Mucosa of rectum (tissue), 2 donors: ENCODE measurements around the gene KRT6B.

Source experiments
- H3K27ac ChIP-seq, 2 donors: one replicate each; pipeline ENCODE4 v1.7.0; 2013; ENCODE audit warnings: inconsistent platforms in 2 of 2, low read depth in 2 of 2, low read length in 2 of 2
- H3K27me3 ChIP-seq, 2 donors: one replicate each; pipeline ENCODE4 v1.7.0; 2013; ENCODE audit warnings: low read length in 2 of 2; ENCODE audit not compliant: control insufficient read depth in 2 of 2, insufficient read depth in 2 of 2
- H3K36me3 ChIP-seq, 2 donors: one replicate each; pipeline ENCODE4 v1.7.0; 2013; ENCODE audit warnings: low read length in 2 of 2; ENCODE audit not compliant: control insufficient read depth in 2 of 2, insufficient read depth in 2 of 2
- H3K4me1 ChIP-seq, 2 donors: one replicate each; pipeline ENCODE4 v1.7.0; 2013; ENCODE audit warnings: low read length in 2 of 2, mild to moderate bottlenecking in 1 of 2; ENCODE audit not compliant: control insufficient read depth in 2 of 2, insufficient read depth in 2 of 2
- H3K4me3 ChIP-seq, 2 donors: one replicate each; pipeline ENCODE4 v1.7.0; 2013; ENCODE audit warnings: low read length in 2 of 2
- H3K9ac ChIP-seq, 2 donors: one replicate each; pipeline ENCODE4 v1.7.0; 2013; ENCODE audit warnings: low read length in 2 of 2, low read depth in 1 of 2, mild to moderate bottlenecking in 1 of 2
- H3K9me3 ChIP-seq, 2 donors: one replicate each; pipeline ENCODE4 v1.7.0; 2013; ENCODE audit warnings: low read length in 2 of 2; ENCODE audit not compliant: control insufficient read depth in 2 of 2
- donor health status: healthy.
- donor health status: Normal muscosa, but diverticular disease.

The KRT6B gene

GRCh38 chr12:52403561-52403960 is 48.4 kb downstream of the KRT6B start:
- Histone ChIP-seq H3K9me3 (no peaks in the 10 kb centered on the region), H3K4me3 (no peak overlapping the region), H3K27me3 (no peaks in the 10 kb centered on the region), H3K4me1 (no peaks in the 10 kb centered on the region), H3K27ac (no peak overlapping the region), H3K9ac (no peak overlapping the region), H3K36me3 (no peaks in the 10 kb centered on the region)

GRCh38 chr12:52402873-52403540 is 48.9 kb downstream of the KRT6B start:
- no peaks in the 10 kb centered on the region for H3K27me3 ChIP-seq
- no peak overlapping the region for H3K4me3 ChIP-seq
- no peaks in the 10 kb centered on the region for H3K9me3 ChIP-seq
- no peak overlapping the region for H3K9ac ChIP-seq
- H3K27ac ChIP-seq = no peak overlapping the region
- H3K36me3 ChIP-seq = no peaks in the 10 kb centered on the region
- no peaks in the 10 kb centered on the region for H3K4me1 ChIP-seq

- Histone ChIP-seq H3K27ac (no peak overlapping the region), H3K9ac (no peak overlapping the region), H3K36me3 (no peaks in the 10 kb centered on the region), H3K4me3 (no peak overlapping the region), H3K27me3 (no peaks in the 10 kb centered on the region), H3K9me3 (no peaks in the 10 kb centered on the region), H3K4me1 (no peaks in the 10 kb centered on the region)
Observed at GRCh38 chr12:52402377-52402776, 49.6 kb downstream of the KRT6B start.

GRCh38 chr12:52401926-52402325 is 50.0 kb downstream of the KRT6B start:
- Histone ChIP-seq H3K27me3 (no peaks in the 10 kb centered on the region), H3K4me1 (no peaks in the 10 kb centered on the region), H3K9ac (no peak overlapping the region), H3K9me3 (no peaks in the 10 kb centered on the region), H3K27ac (no peak overlapping the region), H3K36me3 (no peaks in the 10 kb centered on the region), H3K4me3 (no peak overlapping the region)

GRCh38 chr12:52401526-52401925 is 50.4 kb downstream of the KRT6B start:
- Histone ChIP-seq H3K4me3 (no peak overlapping the region), H3K9me3 (no peaks in the 10 kb centered on the region), H3K9ac (no peak overlapping the region), H3K27me3 (no peaks in the 10 kb centered on the region), H3K36me3 (no peaks in the 10 kb centered on the region), H3K27ac (no peak overlapping the region), H3K4me1 (no peaks in the 10 kb centered on the region)

GRCh38 chr12:52400906-52401305 is 51.0 kb downstream of the KRT6B start:
- H3K36me3 ChIP-seq = no peaks in the 10 kb centered on the region
- H3K9ac ChIP-seq = no peak overlapping the region
- no peaks in the 10 kb centered on the region for H3K9me3 ChIP-seq
- no peaks in the 10 kb centered on the region for H3K4me1 ChIP-seq
- H3K27me3 ChIP-seq = no peaks in the 10 kb centered on the region
- H3K4me3 ChIP-seq = no peak overlapping the region
- no peak overlapping the region for H3K27ac ChIP-seq

GRCh38 chr12:52399756-52400155 is 52.2 kb downstream of the KRT6B start:
- Histone ChIP-seq H3K4me3 (no peak overlapping the region), H3K4me1 (no peaks in the 10 kb centered on the region), H3K9me3 (no peaks in the 10 kb centered on the region)

GRCh38 chr12:52398176-52398575 is 53.8 kb downstream of the KRT6B start:
- H3K9me3 ChIP-seq = no peaks in the 10 kb centered on the region
- no peak overlapping the region for H3K27ac ChIP-seq
- H3K27me3 ChIP-seq = no peaks in the 10 kb centered on the region
- no peaks in the 10 kb centered on the region for H3K4me1 ChIP-seq
- no peak overlapping the region for H3K9ac ChIP-seq
- H3K4me3 ChIP-seq = no peak overlapping the region
- H3K36me3 ChIP-seq = no peaks in the 10 kb centered on the region

More at GRCh38 chr12:52399756-52400155, 52.2 kb downstream of the KRT6B start:
- Histone ChIP-seq H3K27me3 (no peaks in the 10 kb centered on the region), H3K36me3 (no peaks in the 10 kb centered on the region), H3K9ac (no peak overlapping the region), H3K27ac (no peak overlapping the region)

GRCh38 chr12:52396656-52397055 is 55.3 kb downstream of the KRT6B start:
- Histone ChIP-seq H3K9me3 (no peaks in the 10 kb centered on the region), H3K27ac (no peak overlapping the region), H3K36me3 (no peaks in the 10 kb centered on the region), H3K27me3 (no peaks in the 10 kb centered on the region), H3K9ac (no peak overlapping the region), H3K4me1 (no peaks in the 10 kb centered on the region), H3K4me3 (no peak overlapping the region)
